ENCODE results near the gene CTNNA2.

The CTNNA2 gene

DNA sequence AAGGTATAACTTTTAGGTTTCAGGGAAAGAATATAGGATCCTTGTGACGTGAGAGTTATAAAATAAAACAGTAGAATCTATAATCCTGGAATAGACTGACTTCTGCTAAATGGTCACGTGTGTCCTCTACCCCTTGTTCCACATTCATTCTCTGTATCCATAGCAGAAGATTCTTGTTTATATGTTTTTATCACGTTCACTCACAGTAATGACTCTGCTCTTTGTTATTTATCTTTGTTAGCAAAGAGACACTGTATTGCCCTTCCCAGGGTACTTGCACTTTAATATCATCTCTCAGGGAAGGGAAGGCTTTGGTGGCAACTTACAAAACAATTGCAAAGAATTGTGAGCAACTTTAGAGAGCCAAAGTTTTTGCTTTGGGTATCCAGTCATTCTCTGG, 997.9 kb downstream of the CTNNA2 start:
- no peak for DNase-seq

DNA sequence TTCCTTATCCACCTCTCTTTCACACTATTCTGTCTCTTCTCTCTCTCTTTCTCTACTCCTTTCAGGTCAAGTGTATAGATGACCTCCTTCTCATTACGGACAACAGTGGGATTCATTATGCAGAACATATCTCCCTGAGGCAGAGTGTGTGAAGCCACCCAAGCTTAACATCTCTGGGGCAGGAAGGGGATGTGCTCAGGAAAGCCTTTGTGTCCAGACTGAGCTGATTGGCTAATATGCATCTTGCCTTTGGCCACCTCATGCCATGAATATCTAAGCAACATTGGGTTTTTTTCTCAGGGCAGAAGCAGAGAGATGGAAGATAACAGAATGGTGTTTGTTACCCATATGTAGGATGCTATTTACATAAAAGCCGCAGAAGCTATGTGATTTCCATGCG, 1003.1 kb downstream of the CTNNA2 start:
- no peak for DNase-seq

- DNase-seq: no peak
Observed at GRCh38 chr2:80517316-80517715, 1004.5 kb downstream of the CTNNA2 start.

- DNase-seq: no peak
Observed at GRCh38 chr2:80519121-80519643, 1006.3 kb downstream of the CTNNA2 start.

DNA sequence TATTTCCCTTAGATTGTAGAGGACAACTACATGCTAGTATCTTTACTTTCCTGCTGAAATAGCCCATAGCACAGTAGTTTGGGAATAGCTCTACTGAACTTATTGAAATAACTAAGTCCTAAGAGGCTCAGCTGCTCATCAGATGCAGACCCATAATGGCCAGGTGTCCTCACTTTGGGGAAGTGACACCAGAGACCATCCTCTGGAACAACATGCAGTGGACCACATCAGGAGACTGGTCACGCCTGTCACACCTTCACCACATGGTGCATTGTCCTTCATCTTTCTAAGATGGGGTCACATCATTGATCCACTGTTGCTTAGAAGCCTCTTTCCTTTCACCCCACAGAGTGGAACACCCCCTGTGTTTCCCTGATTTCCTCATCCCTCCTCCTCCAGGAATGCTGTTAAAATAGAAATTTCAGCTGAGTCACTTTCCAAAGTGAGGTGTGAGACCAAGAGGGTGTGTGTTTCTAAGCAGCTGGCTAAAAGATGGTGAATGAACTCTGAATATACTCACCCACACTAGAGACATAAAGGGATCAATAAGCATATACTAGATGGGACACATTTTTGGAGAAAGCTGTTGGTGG, 1006.9 kb downstream of the CTNNA2 start:
- DNase-seq: no peak

DNA sequence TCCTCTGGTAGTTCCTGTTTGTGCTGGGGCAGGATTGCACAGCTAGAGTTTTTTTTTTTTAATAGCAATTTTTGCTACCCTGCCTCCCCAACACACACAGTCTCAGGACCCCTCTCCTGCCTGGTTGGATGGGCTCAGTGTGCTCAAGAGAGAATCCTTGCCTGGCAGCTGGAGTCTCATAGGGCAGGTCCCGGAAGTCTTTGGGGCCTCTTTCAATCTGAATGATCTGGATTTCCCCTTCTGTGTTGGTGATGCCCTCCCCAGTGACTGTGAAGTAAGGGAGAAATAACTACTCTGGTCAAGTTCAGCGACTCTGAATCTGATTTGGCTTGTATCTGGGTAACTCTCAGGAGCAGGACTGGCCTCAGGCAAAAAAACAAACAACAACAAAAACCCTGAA, 1012.3 kb downstream of the CTNNA2 start:
- DNase-seq: no peak

- DNase-seq: no peak
Observed at GRCh38 chr2:80527119-80527518, 1014.3 kb downstream of the CTNNA2 start.

DNA sequence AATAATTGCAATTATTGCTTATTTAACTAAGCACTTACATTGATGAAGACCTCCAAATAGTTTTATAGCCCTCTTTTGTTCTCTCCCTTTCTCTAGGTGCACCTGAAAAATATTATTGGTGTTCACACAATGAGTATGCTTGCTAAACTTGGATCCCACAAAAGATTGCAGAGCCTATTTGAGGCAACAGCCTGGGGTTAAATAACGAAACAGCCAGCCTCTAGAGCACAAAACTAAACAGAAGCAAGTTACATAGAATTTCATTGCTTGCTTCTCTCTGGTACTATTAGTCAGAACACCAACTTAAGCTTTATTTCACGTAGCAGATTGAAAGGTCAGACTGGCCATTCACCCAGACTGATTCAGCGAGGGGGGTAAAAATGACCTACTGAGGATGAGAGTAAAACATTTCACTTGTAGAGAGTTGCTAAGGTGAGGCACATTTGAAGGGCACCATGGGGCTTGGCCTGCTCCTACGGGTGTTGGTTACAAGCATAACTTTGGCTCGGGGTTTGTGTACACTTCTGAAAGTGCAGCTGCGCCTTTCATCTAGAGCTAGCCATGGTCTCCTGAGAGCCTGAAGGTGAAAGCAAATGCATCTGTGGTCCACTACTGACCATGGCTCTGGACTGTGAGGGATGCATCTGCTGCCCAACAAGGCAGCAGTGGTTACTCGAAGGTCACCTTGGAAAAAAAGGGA, 1016.8 kb downstream of the CTNNA2 start:
- DNase-seq: no peak

GRCh38 chr2:80530442-80531064, 1017.7 kb downstream of the CTNNA2 start:
- DNase-seq: no peak

GRCh38 chr2:80531319-80531718, 1018.5 kb downstream of the CTNNA2 start:
- DNase-seq: no peak

DNA sequence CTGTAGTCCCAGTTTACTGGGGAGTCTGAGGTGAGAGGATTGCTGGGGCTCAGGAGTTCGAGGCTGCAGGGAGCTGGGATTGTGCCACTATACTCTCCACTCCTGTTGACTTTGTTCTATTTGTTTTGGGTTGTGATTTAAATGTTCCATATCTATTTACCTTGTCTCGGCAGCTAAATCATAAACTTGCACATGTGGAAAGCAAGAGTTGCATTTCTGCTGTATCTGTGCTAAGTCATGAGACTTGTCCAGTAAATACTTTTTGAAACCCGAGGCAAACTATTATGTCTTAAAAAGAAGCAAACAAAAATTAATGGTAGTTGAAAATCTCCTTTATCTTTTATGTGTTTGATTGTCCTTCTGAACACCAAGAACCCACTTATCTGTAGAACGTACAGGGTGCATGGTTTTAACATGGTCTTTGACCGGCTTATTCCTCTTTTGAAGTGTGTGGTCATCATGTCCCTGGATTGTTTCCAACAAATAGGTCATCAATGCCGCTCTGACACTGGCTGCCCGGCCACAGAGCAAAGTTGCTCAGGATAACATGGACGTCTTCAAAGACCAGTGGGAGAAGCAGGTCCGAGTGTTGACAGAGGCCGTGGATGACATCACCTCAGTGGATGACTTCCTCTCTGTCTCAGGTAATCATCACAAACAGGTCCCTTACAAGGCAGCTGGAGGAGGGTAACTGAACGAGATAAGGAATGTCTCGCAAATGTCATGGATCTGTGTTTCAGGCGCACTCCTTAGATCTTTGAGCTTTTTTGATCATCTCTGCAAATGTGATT, 1032.8 kb downstream of the CTNNA2 start:
- DNase-seq: no peak

- no peak for DNase-seq
Observed at GRCh38 chr2:80546766-80547165, 1033.9 kb downstream of the CTNNA2 start.

GRCh38 chr2:80547344-80547743, 1034.5 kb downstream of the CTNNA2 start:
- DNase-seq: no peak

- DNase-seq: no peak
Observed at GRCh38 chr2:80548469-80548868, 1035.6 kb downstream of the CTNNA2 start.

DNA sequence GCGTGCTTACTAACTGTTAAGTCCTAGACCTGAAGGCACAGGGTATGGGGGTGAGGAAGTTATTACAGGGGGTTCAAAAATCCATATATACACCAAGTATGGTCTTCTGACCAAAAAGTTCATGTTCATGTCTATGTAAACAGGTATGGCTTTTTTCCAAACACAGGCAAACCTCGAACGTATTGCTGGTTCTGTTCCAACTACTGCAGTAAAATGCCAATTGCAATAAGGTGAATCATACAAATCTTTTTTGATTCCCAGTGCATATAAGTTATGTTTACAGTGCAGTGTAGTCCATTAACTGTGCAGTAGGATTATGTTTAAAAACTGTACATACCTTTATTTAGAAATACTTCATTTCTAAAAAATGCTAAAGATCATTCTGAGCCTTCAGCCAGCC, 1037.0 kb downstream of the CTNNA2 start:
- DNase-seq: no peak

DNA sequence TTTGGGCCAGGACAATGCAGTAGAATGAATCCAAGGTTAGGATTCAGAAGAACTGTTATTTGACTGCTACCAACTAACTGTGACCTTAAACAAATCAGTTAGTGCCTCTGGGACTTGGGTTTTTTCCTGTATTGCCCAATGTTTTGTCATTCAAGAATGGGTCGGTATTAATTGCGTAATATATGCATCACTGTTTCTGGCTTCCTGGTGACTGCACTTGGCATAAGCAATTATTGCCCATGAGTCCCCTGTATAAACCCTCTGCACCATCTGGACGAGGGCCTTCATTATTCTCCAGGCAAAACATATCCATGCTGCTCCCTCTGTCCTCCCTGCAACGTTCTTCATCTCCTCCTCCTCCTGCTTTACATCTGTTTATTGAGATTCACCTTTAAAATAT, 1047.5 kb downstream of the CTNNA2 start:
- no peak for DNase-seq

- no peak for DNase-seq
Observed at GRCh38 chr2:80568011-80568410, 1055.2 kb downstream of the CTNNA2 start.

DNA sequence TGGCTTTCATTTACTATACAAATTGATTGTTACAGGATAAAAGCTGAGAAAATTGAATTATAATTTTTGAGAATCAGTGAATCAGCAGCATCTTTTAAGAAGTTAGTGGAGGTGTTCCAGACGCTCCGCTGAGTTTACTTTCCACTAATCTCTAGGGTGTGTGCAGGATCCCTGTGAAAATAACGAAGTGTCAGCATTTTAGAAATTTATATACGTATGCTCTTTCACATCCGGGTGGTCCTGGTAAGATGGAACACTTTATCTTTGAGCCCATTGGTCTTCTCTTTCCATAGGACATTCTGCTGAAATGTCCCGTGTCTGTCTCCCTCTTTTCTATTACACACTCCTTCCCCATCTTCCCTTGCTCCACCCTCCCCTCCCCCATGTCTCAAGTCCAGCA, 1060.3 kb downstream of the CTNNA2 start:
- no peak for DNase-seq

GRCh38 chr2:80573950-80574349, 1061.1 kb downstream of the CTNNA2 start:
- no peak for DNase-seq

DNA sequence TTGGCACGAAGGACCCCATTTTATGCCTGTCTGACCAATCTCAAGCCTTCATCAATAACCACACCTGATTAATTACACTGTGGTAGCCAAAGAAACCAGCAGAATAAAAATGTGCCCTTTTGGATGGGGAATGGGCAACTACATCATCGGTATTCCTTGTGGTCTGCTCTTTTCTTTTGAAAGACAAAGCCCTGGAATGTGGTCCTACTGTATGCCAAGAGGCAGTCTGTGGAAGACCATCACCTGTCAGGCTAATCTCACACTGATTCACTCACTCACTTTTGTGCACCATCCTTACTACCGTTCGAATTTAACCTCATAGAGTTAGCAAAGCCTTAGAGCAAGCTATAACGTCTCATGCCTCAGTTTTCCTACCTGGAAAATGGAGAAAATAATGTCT, 1066.9 kb downstream of the CTNNA2 start:
- DNase-seq: no peak

GRCh38 chr2:80591233-80591632, 1078.4 kb downstream of the CTNNA2 start:
- DNase-seq: no peak

DNA sequence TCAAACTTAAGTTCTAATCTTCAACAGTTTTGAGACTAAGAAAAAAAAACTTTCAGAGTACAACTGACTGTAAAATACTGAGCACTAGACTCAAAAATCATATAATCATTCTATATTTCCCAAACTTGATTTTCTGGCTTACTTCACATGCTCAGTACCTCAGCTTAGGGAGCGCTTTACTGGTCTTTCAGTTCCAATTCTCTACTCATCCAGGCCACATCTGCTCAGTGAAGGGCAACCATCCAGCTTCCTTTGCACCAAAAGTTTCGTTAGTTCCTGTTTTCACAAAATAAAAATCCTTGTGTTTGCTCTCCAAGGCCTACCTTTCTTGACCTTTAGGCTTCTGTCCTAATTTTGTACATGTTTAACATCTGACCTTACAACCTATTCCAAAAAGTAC, 1079.3 kb downstream of the CTNNA2 start:
- no peak for DNase-seq

GRCh38 chr2:80610108-80610507, 1097.3 kb downstream of the CTNNA2 start:
- DNase-seq: no peak
